Subcutaneous abdominal adipose tissue (tissue), 5 donors: ENCODE measurements around the gene PILRA.

Experiments used
- H3K27ac ChIP-seq: one replicate; pipeline ENCODE4 v1.7.0; 2013; ENCODE audit warnings: low read depth, mild to moderate bottlenecking, inconsistent platforms, low read length, moderate library complexity
- H3K27me3 ChIP-seq, 5 donors: one replicate each; pipeline ENCODE4 v1.7.0; 2013; ENCODE audit warnings: low read length in 5 of 5, inconsistent platforms in 1 of 5; ENCODE audit not compliant: control insufficient read depth in 5 of 5, insufficient read depth in 4 of 5
- H3K36me3 ChIP-seq, 5 donors: one replicate each; pipeline ENCODE4 v1.7.0; 2013; ENCODE audit warnings: low read length in 5 of 5; ENCODE audit not compliant: control insufficient read depth in 5 of 5, insufficient read depth in 5 of 5
- H3K4me1 ChIP-seq, 5 donors: one replicate each; pipeline ENCODE4 v1.7.0; 2013; ENCODE audit warnings: low read length in 5 of 5, mild to moderate bottlenecking in 3 of 5, moderate library complexity in 1 of 5; ENCODE audit not compliant: control insufficient read depth in 5 of 5, insufficient read depth in 5 of 5
- H3K4me3 ChIP-seq, 5 donors: one replicate each; pipeline ENCODE4 v1.7.0; 2013; ENCODE audit warnings: low read length in 5 of 5, low read depth in 1 of 5
- H3K9ac ChIP-seq, 5 donors: one replicate each; pipeline ENCODE4 v1.7.0; 2013; ENCODE audit warnings: low read length in 5 of 5, mild to moderate bottlenecking in 4 of 5, moderate library complexity in 3 of 5
- H3K9me3 ChIP-seq, 5 donors: one replicate each; pipeline ENCODE4 v1.7.0; 2013; ENCODE audit warnings: low read length in 5 of 5; ENCODE audit not compliant: control insufficient read depth in 5 of 5
- donor health status: healthy.
- donor health status: healthy.
- donor health status: healthy.
- donor health status: healthy.
- donor health status: healthy.

Gene PILRA

DNA sequence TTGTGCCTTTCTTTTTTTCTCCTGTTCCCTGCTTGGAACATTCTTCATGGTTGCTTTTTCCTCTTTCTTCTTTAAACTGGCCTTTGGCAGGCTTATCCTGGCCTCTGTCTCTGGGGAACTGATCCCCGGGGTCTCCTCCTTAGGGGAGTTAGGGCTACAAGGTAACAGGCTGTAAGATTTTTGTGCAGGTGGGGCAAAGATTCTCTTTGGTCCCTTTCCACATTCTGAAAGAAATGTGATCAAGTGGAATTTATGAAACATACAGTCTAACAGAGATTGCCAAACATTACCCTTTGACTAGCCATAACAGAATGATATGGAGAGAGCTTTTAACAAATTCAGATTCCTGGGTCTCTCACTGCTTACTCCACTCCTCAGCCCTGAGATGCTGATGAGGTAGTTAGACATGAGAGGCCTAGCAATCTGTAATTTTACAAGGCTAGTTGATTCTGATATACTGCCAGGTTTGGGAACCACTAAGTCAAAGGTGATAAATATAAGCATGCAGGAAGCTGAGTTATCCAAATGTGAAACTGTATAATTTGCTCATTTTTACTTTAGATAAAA lies 46.5 kb downstream of the PILRA start:
- no peak overlapping the region for H3K27ac ChIP-seq
- H3K4me1 ChIP-seq, result peaks cover 0 to 13% (median 2%) of the 10 kb centered on the region in 5 donors
- peaks cover 0 to 6% (median 0%) of the 10 kb centered on the region in 5 donors for H3K36me3 ChIP-seq
- H3K27me3 ChIP-seq, result no peaks in the 10 kb centered on the region
- H3K4me3 ChIP-seq, result no peak overlapping the region
- H3K9ac ChIP-seq, result peak overlapping the region in 2 of 5 donors; percentile 30 to 47
- no peaks in the 10 kb centered on the region for H3K9me3 ChIP-seq

GRCh38 chr7:100423315-100423714 lies 50.0 kb downstream of the PILRA start:
- Histone ChIP-seq H3K36me3 (peaks cover 0 to 6% (median 0%) of the 10 kb centered on the region in 5 donors), H3K27me3 (no peaks in the 10 kb centered on the region), H3K4me3 (no peak overlapping the region), H3K27ac (no peak overlapping the region), H3K4me1 (peaks cover 2 to 20% (median 9%) of the 10 kb centered on the region in 5 donors), H3K9ac (no peak overlapping the region), H3K9me3 (no peaks in the 10 kb centered on the region)

DNA sequence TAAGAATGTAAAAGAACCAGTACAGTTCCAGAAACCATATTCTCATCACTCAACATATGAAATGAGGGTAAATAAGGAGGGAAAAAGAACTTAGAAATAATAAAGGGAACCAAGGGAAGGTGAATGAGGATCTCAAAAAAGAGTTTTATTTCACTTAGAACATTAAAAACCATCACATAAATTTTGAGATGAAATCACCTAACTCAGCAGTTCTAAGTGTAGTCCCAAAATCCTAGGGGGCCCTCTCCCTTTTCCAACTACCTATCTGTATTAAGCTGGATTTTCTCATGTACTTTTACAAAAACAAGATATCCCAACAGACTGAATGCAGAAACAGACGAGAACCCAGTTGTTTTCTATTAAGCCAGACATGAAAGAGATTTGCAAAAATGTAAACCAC lies 52.1 kb downstream of the PILRA start:
- Histone ChIP-seq H3K9ac (no peak overlapping the region), H3K9me3 (no peaks in the 10 kb centered on the region), H3K4me3 (no peak overlapping the region), H3K27ac (no peak overlapping the region), H3K27me3 (no peaks in the 10 kb centered on the region), H3K4me1 (peaks cover 2 to 8% (median 7%) of the 10 kb centered on the region in 5 donors), H3K36me3 (peaks cover 0 to 6% (median 0%) of the 10 kb centered on the region in 5 donors)

DNA sequence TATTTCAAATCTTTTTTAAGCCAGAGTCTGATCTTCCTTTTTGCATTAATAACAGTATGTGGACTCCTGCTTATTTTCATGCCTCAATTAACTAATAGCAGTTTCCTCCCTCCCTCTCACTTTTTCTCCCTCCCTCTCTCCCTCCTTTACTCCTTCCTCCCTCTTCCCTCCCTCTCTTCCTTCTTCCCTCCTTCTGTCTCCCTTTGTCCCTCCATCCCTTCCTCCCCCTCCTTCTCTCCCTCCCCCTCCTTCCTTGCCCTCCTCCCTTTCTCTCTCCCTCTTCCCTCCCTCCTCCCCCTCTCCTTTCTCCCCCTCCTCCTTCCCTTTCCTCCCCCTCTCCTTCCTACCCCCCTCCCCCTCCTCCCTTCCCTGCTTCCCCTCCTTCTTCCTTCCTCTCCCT lies 53.2 kb downstream of the PILRA start:
- H3K9ac ChIP-seq, result no peak overlapping the region

GRCh38 chr7:100427762-100428198 lies 54.5 kb downstream of the PILRA start:
- Histone ChIP-seq H3K36me3 (peaks cover under 1 to 10% (median 6%) of the 10 kb centered on the region in 5 donors), H3K27me3 (no peaks in the 10 kb centered on the region), H3K4me3 (peak overlapping the region; percentile 55 to 90 (median 84)), H3K9ac (peak overlapping the region in 2 of 5 donors; percentile 89 to 94), H3K4me1 (peaks cover 5 to 32% (median 31%) of the 10 kb centered on the region in 5 donors), H3K9me3 (no peaks in the 10 kb centered on the region), H3K27ac (peak overlapping the region; percentile 95)

More for the DNA sequence above, 53.2 kb downstream of the PILRA start:
- Histone ChIP-seq H3K27me3 (no peaks in the 10 kb centered on the region), H3K4me1 (peaks cover 2 to 20% (median 19%) of the 10 kb centered on the region in 5 donors), H3K36me3 (peaks cover 0 to 11% (median 4%) of the 10 kb centered on the region in 5 donors), H3K9me3 (no peaks in the 10 kb centered on the region), H3K4me3 (no peak overlapping the region), H3K27ac (no peak overlapping the region)

DNA sequence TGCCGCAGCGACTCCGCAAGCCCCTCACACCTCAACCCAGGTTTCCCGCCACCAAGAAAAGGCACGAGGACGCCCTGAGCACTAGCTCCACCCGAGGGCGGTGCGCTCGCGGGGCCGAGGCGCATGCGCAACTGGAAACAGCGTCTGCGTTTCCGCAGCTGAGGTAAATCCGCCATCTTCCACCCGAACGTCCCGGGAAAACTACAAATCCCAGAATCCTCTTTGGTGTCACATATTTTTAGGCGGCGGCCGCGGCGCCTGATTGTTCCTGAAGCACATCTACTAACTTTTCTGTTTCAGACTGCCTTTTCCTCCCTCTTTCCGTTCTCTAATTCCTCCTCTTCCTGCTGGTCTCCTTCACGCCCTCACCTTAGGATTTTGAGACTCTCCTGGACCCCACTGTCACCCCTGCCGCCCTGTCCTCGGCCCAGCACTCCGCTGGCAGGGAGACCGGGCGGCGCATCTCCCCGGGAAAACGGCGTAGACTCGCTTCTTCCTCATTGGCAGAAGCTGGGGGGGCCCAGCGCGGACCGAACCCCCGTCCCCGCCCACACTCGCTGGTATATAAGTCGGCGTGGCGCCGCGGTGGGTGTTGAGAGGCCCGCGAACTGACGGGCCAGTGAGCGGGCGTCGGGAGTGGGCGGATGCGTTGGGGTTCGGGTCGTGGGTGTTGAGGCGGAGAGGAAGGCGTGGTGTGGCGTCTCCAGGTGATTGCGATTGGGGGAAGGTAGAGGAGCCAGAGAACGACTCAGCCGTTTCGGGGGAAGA lies 55.1 kb downstream of the PILRA start, which contains the start of gene ZCWPW1:
Gene ZCWPW1, minus strand, starts transcription at position 505 of the 768 bp plus-strand sequence. CDS start 8,054 bp downstream, outside the sequence.
- Histone ChIP-seq H3K9me3 (no peaks in the 10 kb centered on the region), H3K4me3 (peak within 1 kb of the TSS; percentile 83 to 90 (median 84)), H3K4me1 (peaks cover 5 to 38% (median 37%) of the 10 kb centered on the region in 5 donors), H3K36me3 (peaks cover 0 to 16% (median 12%) of the 10 kb centered on the region in 5 donors), H3K9ac (peak within 1 kb of the TSS; percentile 77 to 94 (median 87)), H3K27me3 (no peaks in the 10 kb centered on the region), H3K27ac (peak within 1 kb of the TSS; percentile 95)

- Histone ChIP-seq H3K27me3 (no peaks in the 10 kb centered on the region), H3K36me3 (peaks cover 0 to 23% (median 19%) of the 10 kb centered on the region in 5 donors), H3K4me1 (peaks cover 5 to 44% (median 42%) of the 10 kb centered on the region in 5 donors), H3K27ac (peak overlapping the region; percentile 95), H3K4me3 (peak overlapping the region; percentile 83 to 90 (median 84)), H3K9ac (peak overlapping the region; percentile 77 to 94 (median 87)), H3K9me3 (no peaks in the 10 kb centered on the region)
Measured at GRCh38 chr7:100428967-100429636, 55.8 kb downstream of the PILRA start.

- H3K9ac ChIP-seq, result peak within 1 kb of the TSS; percentile 77 to 94 (median 87)
- peak within 1 kb of the TSS; percentile 95 for H3K27ac ChIP-seq
- peaks cover 5 to 48% (median 46%) of the 10 kb centered on the region in 5 donors for H3K4me1 ChIP-seq
- no peaks in the 10 kb centered on the region for H3K9me3 ChIP-seq
- peaks cover 0 to 29% (median 23%) of the 10 kb centered on the region in 5 donors for H3K36me3 ChIP-seq
- no peaks in the 10 kb centered on the region for H3K27me3 ChIP-seq
- H3K4me3 ChIP-seq, result peak within 1 kb of the TSS; percentile 83 to 90 (median 84)
Measured at GRCh38 chr7:100429637-100430492, 56.6 kb downstream of the PILRA start, which contains the start of gene MEPCE. MEPCE (plus strand) TSS chr7:100429831; CDS start chr7:100430019, 188 bp downstream.
